BE2C (cell line): ENCODE results near the gene RTN3.

Experiments used
- DNase-seq: peaks from one replicate; pipeline ENCODE4 v3.0.0-alpha.2; 2020
- H3K27me3 ChIP-seq: fragments of 250-450 bp; sonication (Bioruptor Pico); 2 replicates; pipeline ENCODE4 v1.5.1; 2020; ENCODE audit warnings: mild to moderate bottlenecking
- H3K36me3 ChIP-seq: fragments of 250-450 bp; sonication (Bioruptor Pico); 2 replicates; pipeline ENCODE4 v1.5.1; 2020; ENCODE audit warnings: mild to moderate bottlenecking
- H3K4me1 ChIP-seq: fragments of 250-450 bp; sonication (Bioruptor Pico); 2 replicates; pipeline ENCODE4 v1.5.1; 2020
- H3K4me3 ChIP-seq: 2 replicates; pipeline ENCODE4 v1.5.1; 2011; ENCODE audit warnings: low read depth, low read length
- H3K9me3 ChIP-seq: fragments of 250-450 bp; sonication (Bioruptor Pico); 2 replicates; pipeline ENCODE4 v1.5.1; 2020
- TF ChIP-seq, protein P1 (sequence below): IDR thresholded peaks from 2 replicates; pipeline ENCODE4 v1.5.1; 2012; ENCODE audit warnings: mild to moderate bottlenecking, low read depth, low read length

The RTN3 gene

DNA sequence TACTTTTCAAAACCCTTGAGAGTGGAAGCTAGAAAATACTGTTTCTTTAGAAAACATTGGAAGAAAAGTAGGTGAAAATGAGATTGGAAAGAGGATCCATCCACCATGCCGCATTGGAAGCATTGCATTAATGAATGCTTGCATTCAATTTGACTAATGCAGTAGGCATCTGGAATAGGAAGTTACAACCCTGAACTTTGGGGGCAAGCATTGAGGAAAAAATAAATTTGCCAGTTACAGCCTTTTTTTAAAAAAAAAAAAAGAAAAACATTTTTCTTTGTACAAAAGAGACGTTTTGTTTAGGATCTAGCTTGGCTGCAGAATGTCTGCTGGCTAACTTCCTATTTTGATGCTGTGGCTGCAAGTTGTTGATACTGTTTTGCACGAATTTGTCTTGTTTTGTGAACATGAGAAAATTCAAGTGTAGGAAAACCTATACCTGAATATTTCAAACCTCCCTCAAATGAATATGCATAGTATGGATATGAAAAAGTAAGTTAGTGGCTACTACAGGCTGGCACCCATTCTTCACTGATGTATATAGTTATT is 28.1 kb downstream of the RTN3 start:
- no peak for DNase-seq
- no peak overlapping the region for H3K4me3 ChIP-seq

GRCh38 chr11:63710476-63711217 is 29.3 kb downstream of the RTN3 start:
- Histone ChIP-seq H3K27me3 (no peaks in the 10 kb centered on the region), H3K4me1 (no peaks in the 10 kb centered on the region), H3K4me3 (no peak overlapping the region), H3K9me3 (no peaks in the 10 kb centered on the region), H3K36me3 (no peaks in the 10 kb centered on the region)
- DNase-seq: no peak
- TF ChIP-seq, protein P1, sequence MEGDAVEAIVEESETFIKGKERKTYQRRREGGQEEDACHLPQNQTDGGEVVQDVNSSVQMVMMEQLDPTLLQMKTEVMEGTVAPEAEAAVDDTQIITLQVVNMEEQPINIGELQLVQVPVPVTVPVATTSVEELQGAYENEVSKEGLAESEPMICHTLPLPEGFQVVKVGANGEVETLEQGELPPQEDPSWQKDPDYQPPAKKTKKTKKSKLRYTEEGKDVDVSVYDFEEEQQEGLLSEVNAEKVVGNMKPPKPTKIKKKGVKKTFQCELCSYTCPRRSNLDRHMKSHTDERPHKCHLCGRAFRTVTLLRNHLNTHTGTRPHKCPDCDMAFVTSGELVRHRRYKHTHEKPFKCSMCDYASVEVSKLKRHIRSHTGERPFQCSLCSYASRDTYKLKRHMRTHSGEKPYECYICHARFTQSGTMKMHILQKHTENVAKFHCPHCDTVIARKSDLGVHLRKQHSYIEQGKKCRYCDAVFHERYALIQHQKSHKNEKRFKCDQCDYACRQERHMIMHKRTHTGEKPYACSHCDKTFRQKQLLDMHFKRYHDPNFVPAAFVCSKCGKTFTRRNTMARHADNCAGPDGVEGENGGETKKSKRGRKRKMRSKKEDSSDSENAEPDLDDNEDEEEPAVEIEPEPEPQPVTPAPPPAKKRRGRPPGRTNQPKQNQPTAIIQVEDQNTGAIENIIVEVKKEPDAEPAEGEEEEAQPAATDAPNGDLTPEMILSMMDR: no peak

More for the DNA sequence above, 28.1 kb downstream of the RTN3 start:
- TF ChIP-seq, protein P1: no peak
- H3K9me3 ChIP-seq: no peaks in the 10 kb centered on the region
- no peaks in the 10 kb centered on the region for H3K36me3 ChIP-seq
- no peaks in the 10 kb centered on the region for H3K27me3 ChIP-seq
- H3K4me1 ChIP-seq: no peaks in the 10 kb centered on the region

DNA sequence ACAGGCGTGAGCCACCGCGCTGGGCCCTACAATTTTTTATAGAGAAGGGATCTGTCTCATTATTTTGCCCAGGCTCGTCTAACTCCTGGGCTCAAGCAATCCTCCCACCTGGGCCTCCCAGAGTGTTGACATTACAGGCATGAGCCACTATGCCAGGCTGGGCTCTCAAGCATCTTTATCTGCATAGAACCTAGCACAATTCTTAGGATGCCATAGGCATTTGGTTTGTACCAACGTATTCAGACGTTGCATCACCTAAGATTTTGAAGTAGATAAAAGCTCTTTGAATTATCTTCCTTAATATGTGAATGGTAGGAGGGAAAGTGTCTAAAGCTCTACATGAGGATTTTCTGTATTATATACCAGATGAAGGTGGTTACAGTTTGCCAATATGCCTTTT is 30.5 kb downstream of the RTN3 start:
- Histone ChIP-seq H3K4me3 (no peak overlapping the region), H3K9me3 (no peaks in the 10 kb centered on the region), H3K4me1 (no peaks in the 10 kb centered on the region), H3K36me3 (no peaks in the 10 kb centered on the region), H3K27me3 (no peaks in the 10 kb centered on the region)
- TF ChIP-seq, protein P1: no peak
- no peak for DNase-seq

DNA sequence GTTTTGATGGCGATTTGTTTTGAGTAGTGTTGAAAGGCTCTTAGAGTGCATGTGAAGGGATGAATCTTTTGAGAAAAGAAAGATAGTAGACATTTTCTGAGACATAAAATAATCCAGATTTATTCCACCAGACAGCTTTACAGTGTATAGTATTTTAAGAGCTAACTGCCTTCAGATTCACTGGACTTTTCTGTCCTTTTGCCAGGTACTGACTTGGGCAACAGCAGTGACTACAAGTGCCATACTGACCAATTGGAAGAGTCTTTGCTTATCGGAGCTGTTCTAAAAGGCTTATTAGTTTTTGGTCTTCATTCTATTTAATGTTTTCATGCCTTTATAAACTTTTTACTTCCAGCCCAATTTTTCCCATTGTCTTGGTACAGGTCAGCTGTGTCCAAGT is 32.5 kb downstream of the RTN3 start:
- no peaks in the 10 kb centered on the region for H3K36me3 ChIP-seq
- no peaks in the 10 kb centered on the region for H3K4me1 ChIP-seq
- no peak overlapping the region for H3K4me3 ChIP-seq
- no peaks in the 10 kb centered on the region for H3K9me3 ChIP-seq
- H3K27me3 ChIP-seq: no peaks in the 10 kb centered on the region
- no peak for DNase-seq
- TF ChIP-seq, protein P1: no peak

DNA sequence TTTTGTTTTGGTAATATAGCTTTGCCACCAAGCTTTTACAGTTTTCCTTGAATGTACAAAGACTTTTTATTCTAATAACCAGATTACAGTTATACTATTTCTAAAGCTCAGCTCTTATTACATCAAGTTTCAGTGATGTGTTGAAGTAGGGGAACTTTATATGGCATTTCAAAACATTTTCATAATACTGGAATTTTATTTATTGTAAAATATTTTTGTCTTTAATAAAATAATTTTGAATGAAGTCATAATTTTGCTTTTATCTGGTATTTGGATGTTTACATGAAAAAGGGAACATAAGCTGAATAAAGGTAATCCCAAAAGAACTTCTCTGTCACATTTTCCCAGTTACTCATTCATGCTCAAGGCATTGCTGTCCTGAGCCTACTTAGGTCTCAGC is 34.7 kb downstream of the RTN3 start:
- no peak for DNase-seq
- Histone ChIP-seq H3K9me3 (no peaks in the 10 kb centered on the region), H3K4me3 (no peak overlapping the region), H3K36me3 (no peaks in the 10 kb centered on the region; the same call in 1 of the 2 replicates), H3K27me3 (no peaks in the 10 kb centered on the region), H3K4me1 (no peaks in the 10 kb centered on the region)
- TF ChIP-seq, protein P1: no peak

DNA sequence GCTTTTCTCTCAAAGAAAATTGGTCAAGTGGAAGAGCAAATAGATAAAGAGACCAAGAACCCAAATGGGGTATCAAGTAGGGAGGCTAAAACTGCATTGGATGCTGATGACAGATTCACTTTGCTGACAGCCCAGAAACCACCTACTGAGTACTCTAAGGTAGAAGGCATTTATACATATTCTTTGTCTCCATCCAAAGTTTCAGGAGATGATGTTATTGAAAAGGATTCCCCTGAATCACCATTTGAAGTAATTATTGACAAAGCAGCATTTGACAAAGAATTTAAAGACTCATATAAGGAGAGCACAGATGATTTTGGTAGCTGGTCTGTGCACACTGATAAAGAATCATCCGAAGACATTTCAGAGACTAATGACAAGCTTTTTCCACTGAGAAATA is 37.7 kb downstream of the RTN3 start:
- H3K9me3 ChIP-seq: no peaks in the 10 kb centered on the region
- H3K36me3 ChIP-seq: no peaks in the 10 kb centered on the region; the same call in 1 of the 2 replicates
- DNase-seq: no peak
- no peaks in the 10 kb centered on the region for H3K4me1 ChIP-seq
- TF ChIP-seq, protein P1: no peak
- no peaks in the 10 kb centered on the region for H3K27me3 ChIP-seq
- no peak overlapping the region for H3K4me3 ChIP-seq
